IMR-90 (cell line): Measurements from ENCODE around the gene DLX1.

ENCODE experiments used
- POLR2A ChIP-seq: IDR thresholded peaks from 2 replicates; pipeline ENCODE4 v1.6.1; 2012; ENCODE audit warnings: mild to moderate bottlenecking, low read depth, low read length
- RCOR1 ChIP-seq: IDR thresholded peaks from 2 replicates; pipeline ENCODE4 v1.6.1; 2012; ENCODE audit warnings: mild to moderate bottlenecking, low read length, improper control_type of control experiment; ENCODE audit not compliant: insufficient replicate concordance
- SMC3 ChIP-seq: fragments of 150-350 bp; IDR thresholded peaks from 2 replicates; pipeline ENCODE4 v1.6.1; 2016; ENCODE audit warnings: low read depth, mild to moderate bottlenecking, antibody characterized with exemption, low read length, moderate library complexity
- TF ChIP-seq, protein P1 (sequence below): conservative IDR thresholded peaks from 2 replicates; pipeline ENCODE4 v1.5.1; 2012; ENCODE audit warnings: mild to moderate bottlenecking, low read depth, low read length, improper control_type of control experiment
- TF ChIP-seq, protein P2 (sequence below): fragments of 150-350 bp; IDR thresholded peaks from 2 replicates; pipeline ENCODE4 v1.6.1; 2016; ENCODE audit warnings: low read depth, mild to moderate bottlenecking, low read length, moderate library complexity, borderline replicate concordance
- TF ChIP-seq, protein P3 (sequence below): fragments of 150-350 bp; IDR thresholded peaks from 2 replicates; pipeline ENCODE4 v1.6.1; 2017; ENCODE audit warnings: mild to moderate bottlenecking, antibody characterized with exemption, low read length, low read depth

DNA sequence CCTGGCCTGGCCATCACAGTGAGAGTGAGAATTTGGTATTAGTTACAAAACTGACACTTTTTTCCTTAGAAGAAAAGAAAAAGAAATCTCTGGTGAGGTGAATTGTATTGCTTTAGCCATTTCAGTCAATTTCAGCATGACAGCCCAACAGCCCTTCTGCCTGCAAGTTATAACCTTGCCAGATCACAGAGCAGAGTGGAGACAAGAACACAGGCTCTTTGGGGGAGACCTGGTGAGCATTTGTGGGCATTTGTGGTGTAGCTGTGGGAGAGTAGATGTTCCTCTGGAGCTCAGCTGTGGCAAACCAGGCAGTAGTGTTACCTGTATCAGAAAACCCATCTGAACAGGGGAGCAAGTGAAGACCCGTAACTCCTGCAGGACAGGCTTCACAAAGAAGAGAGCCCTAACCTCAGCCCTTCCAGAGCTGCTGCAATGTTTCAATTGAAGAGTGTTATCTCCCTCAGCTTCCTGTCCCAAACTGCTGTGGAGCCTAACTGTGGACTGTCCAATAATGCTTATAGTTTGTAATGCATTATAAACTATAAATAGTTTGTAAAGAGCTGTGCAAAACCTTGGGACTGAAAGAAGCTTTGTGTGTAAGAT is 22.8 kb upstream of the DLX1 start:
- no peak for TF ChIP-seq SMC3
- TF ChIP-seq, protein P1, sequence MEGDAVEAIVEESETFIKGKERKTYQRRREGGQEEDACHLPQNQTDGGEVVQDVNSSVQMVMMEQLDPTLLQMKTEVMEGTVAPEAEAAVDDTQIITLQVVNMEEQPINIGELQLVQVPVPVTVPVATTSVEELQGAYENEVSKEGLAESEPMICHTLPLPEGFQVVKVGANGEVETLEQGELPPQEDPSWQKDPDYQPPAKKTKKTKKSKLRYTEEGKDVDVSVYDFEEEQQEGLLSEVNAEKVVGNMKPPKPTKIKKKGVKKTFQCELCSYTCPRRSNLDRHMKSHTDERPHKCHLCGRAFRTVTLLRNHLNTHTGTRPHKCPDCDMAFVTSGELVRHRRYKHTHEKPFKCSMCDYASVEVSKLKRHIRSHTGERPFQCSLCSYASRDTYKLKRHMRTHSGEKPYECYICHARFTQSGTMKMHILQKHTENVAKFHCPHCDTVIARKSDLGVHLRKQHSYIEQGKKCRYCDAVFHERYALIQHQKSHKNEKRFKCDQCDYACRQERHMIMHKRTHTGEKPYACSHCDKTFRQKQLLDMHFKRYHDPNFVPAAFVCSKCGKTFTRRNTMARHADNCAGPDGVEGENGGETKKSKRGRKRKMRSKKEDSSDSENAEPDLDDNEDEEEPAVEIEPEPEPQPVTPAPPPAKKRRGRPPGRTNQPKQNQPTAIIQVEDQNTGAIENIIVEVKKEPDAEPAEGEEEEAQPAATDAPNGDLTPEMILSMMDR: no peak
- no peak for TF ChIP-seq POLR2A
- TF ChIP-seq, protein P2, sequence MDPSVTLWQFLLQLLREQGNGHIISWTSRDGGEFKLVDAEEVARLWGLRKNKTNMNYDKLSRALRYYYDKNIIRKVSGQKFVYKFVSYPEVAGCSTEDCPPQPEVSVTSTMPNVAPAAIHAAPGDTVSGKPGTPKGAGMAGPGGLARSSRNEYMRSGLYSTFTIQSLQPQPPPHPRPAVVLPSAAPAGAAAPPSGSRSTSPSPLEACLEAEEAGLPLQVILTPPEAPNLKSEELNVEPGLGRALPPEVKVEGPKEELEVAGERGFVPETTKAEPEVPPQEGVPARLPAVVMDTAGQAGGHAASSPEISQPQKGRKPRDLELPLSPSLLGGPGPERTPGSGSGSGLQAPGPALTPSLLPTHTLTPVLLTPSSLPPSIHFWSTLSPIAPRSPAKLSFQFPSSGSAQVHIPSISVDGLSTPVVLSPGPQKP: no peak
- TF ChIP-seq RCOR1: no peak
- TF ChIP-seq, protein P3, sequence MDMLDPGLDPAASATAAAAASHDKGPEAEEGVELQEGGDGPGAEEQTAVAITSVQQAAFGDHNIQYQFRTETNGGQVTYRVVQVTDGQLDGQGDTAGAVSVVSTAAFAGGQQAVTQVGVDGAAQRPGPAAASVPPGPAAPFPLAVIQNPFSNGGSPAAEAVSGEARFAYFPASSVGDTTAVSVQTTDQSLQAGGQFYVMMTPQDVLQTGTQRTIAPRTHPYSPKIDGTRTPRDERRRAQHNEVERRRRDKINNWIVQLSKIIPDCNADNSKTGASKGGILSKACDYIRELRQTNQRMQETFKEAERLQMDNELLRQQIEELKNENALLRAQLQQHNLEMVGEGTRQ: no peak
